IMR-90 (cell line): Measurements from ENCODE around the gene ADGRL3. TPM values are rescaled to one million over a fixed set of nuclear protein-coding genes. Genes with fewer than 3 reads are reported as not detected.

Experiments
- ATAC-seq: fragments of 200-7000 bp; cut with Tn5 transposase; 2 replicates; pipeline ENCODE4 v1.9.1; 2020; ENCODE audit warnings: low read depth, mild to moderate bottlenecking, moderate library complexity
- BruUV-seq: library from RNA; stranded (reverse); fragments of 400-500 nt; replicated peaks from 2 replicates; lab custom pipeline; 2021; lab: Mats Ljungman, UMichigan
- CTCF ChIA-PET: fragments of 300-600 bp; formaldehyde crosslinking; extraction: SDS; loops from one replicate; lab custom pipeline; 2021; ENCODE audit warnings: antibody characterized with exemption; lab: Yijun Ruan, JAX
- POLR2A ChIA-PET: fragments of 300-600 bp; sonication (Branson Sonifier 250); formaldehyde crosslinking; loops from one replicate; lab custom pipeline; 2022; ENCODE audit warnings: antibody characterized with exemption; ENCODE audit not compliant: unreplicated experiment; lab: Charles Lee
- DNase-seq: peaks from one replicate; pipeline ENCODE4 v3.0.0; 2013
- H2AFZ ChIP-seq: replicated peaks from 2 replicates; pipeline ENCODE3; 2013; ENCODE audit warnings: low read length, mild to moderate bottlenecking; ENCODE audit not compliant: poor library complexity
- H2AK5ac ChIP-seq: 2 replicates; pipeline ENCODE4 v1.6.1; 2013; ENCODE audit warnings: low read depth, low read length, inconsistent platforms
- H2AK9ac ChIP-seq: replicated peaks from 2 replicates; pipeline ENCODE3; 2013; ENCODE audit warnings: mild to moderate bottlenecking, low read depth, low read length, moderate library complexity; ENCODE audit not compliant: poor library complexity
- H2BK120ac ChIP-seq: 2 replicates; pipeline ENCODE4 v1.6.1; 2013; ENCODE audit warnings: low read depth, low read length, inconsistent platforms
- H2BK15ac ChIP-seq: 3 replicates; pipeline ENCODE4 v1.6.1; 2013; ENCODE audit warnings: low read depth, low read length, inconsistent platforms
- H2BK20ac ChIP-seq: 2 replicates; pipeline ENCODE4 v1.6.1; 2013; ENCODE audit warnings: low read depth, mild to moderate bottlenecking, inconsistent platforms, low read length, moderate library complexity
- H2BK5ac ChIP-seq: 2 replicates; pipeline ENCODE4 v1.6.1; 2013; ENCODE audit warnings: mild to moderate bottlenecking, low read depth, low read length, inconsistent platforms; ENCODE audit not compliant: poor library complexity, severe bottlenecking
- H3K14ac ChIP-seq: replicated peaks from 2 replicates; pipeline ENCODE4 v1.6.1; 2013; ENCODE audit warnings: low read depth, low read length, inconsistent platforms
- H3K18ac ChIP-seq: 2 replicates; pipeline ENCODE4 v1.6.1; 2013; ENCODE audit warnings: low read depth, low read length, control low read depth
- H3K23ac ChIP-seq: 2 replicates; pipeline ENCODE4 v1.6.1; 2013; ENCODE audit warnings: low read depth, low read length, inconsistent platforms
- H3K27ac ChIP-seq: 2 replicates; pipeline ENCODE4 v1.5.1; 2013; ENCODE audit warnings: mild to moderate bottlenecking, control low read depth, low read length; ENCODE audit not compliant: insufficient read depth
- H3K27me3 ChIP-seq: 2 replicates; pipeline ENCODE4 v1.6.1; 2013; ENCODE audit warnings: low read length; ENCODE audit not compliant: control insufficient read depth, insufficient read depth
- H3K36me3 ChIP-seq: 2 replicates; pipeline ENCODE4 v1.6.1; 2013; ENCODE audit warnings: low read length, mixed read lengths; ENCODE audit not compliant: control insufficient read depth, insufficient read depth
- H3K4ac ChIP-seq: 2 replicates; pipeline ENCODE4 v1.6.1; 2013; ENCODE audit warnings: low read depth, low read length, inconsistent platforms
- H3K4me1 ChIP-seq: 2 replicates; pipeline ENCODE4 v1.6.1; 2013; ENCODE audit warnings: low read length, mixed read lengths; ENCODE audit not compliant: control insufficient read depth, insufficient read depth
- H3K4me2 ChIP-seq: 2 replicates; pipeline ENCODE4 v1.6.1; 2013; ENCODE audit warnings: low read depth, mild to moderate bottlenecking, control low read depth, low read length, moderate library complexity
- H3K4me3 ChIP-seq: 2 replicates; pipeline ENCODE4 v1.5.1; 2013; ENCODE audit warnings: low read depth, mild to moderate bottlenecking, control low read depth, low read length, moderate library complexity; ENCODE audit not compliant: insufficient read depth
- H3K56ac ChIP-seq: 2 replicates; pipeline ENCODE4 v1.6.1; 2013; ENCODE audit warnings: low read length, inconsistent platforms; ENCODE audit not compliant: insufficient read depth; ENCODE audit errors: extremely low read depth
- H3K79me1 ChIP-seq, 2 experiments: 2 replicates each; pipeline ENCODE4 v1.6.1; 2013; ENCODE audit warnings: low read length in 2 of 2, inconsistent platforms in 1 of 2, low read depth in 1 of 2
- H3K9ac ChIP-seq: 2 replicates; pipeline ENCODE4 v1.6.1; 2013; ENCODE audit warnings: low read depth, low read length, control low read depth
- H3K9me1 ChIP-seq: 2 replicates; pipeline ENCODE4 v1.6.1; 2013; ENCODE audit warnings: low read length, inconsistent platforms; ENCODE audit not compliant: insufficient read depth
- H3K9me3 ChIP-seq: 2 replicates; pipeline ENCODE4 v1.6.1; 2013; ENCODE audit warnings: low read length; ENCODE audit not compliant: control insufficient read depth, insufficient read depth
- H4K20me1 ChIP-seq: 2 replicates; pipeline ENCODE4 v1.6.1; 2013; ENCODE audit warnings: low read length, inconsistent platforms; ENCODE audit not compliant: insufficient read depth
- H4K5ac ChIP-seq: 2 replicates; pipeline ENCODE4 v1.6.1; 2013; ENCODE audit warnings: mild to moderate bottlenecking, low read depth, low read length, control low read depth
- H4K8ac ChIP-seq, 2 experiments: 2 replicates each; pipeline ENCODE4 v1.6.1; 2013; ENCODE audit warnings: low read depth in 2 of 2, low read length in 2 of 2, control low read depth in 1 of 2, inconsistent platforms in 1 of 2
- H4K91ac ChIP-seq: 2 replicates; pipeline ENCODE4 v1.6.1; 2013; ENCODE audit warnings: low read depth, low read length, inconsistent platforms; ENCODE audit not compliant: insufficient read depth
- CHD1 ChIP-seq: IDR thresholded peaks from 2 replicates; pipeline ENCODE4 v1.6.1; 2012; ENCODE audit warnings: low read depth, low read length, improper control_type of control experiment
- MAFK ChIP-seq: IDR thresholded peaks from 2 replicates; pipeline ENCODE4 v1.6.1; 2012; ENCODE audit warnings: low read depth, low read length, improper control_type of control experiment
- dilution Hi-C: fragments of 300-500 bp; cut with HindIII; formaldehyde crosslinking; loops from one replicate; pipeline ENCODE4 v1.14.3; 2018; ENCODE audit warnings: low sequenced_read_pairs; ENCODE audit not compliant: unreplicated experiment
- in situ Hi-C: fragments of 300-500 bp; cut with MboI; formaldehyde crosslinking; loops from 3 replicates; pipeline ENCODE4 v1.14.3; 2019; ENCODE audit warnings: low sequenced_read_pairs, inconsistent platforms, mixed read lengths
- intact Hi-C: fragments of 100-400 bp; cut with micrococcal nuclease; formaldehyde crosslinking; loops from 2 replicates; pipeline ENCODE4 v1.10.0; 2022
- polyA plus RNA-seq, 3 experiments: library from polyadenylated mRNA; depleted of rRNA; stranded (reverse); fragments of >200 nt; gene quantifications; 2 replicates each; pipeline ENCODE4 v1.2.3, GENCODE V29; 2012; ENCODE audit warnings: low replicate concordance in 1 of 3
- total RNA-seq: library from RNA; depleted of rRNA; stranded (reverse); fragments of >200 nt; gene quantifications from 2 replicates; pipeline ENCODE4 v1.2.3, GENCODE V29; 2012

ADGRL3 gene
- total and polyA plus RNA-seq, 2 of the 4 experiments (the other 2 are of a cell fraction), result 0.46 to 2.5 TPM

DNA sequence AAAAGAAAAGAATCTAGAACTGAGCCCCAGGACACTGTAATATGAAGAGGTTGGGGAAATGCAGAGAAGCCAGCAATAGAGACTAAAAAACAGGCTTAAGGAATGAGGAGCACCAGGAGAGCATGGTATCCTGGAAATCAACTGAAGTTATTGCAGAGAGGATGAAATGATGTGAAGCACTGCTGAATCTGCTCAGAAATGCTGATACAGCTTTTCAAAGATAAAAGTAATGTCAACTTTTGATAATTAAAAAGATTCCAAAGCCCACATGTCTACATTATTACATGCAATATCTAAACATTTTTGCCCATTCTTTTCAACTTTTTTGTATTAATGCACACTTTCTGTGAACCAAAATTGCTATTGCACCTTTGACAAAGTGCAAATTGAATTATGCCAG lies 718.4 kb downstream of the ADGRL3 start:
- H3K27ac ChIP-seq, result no peak overlapping the region
- H3K18ac ChIP-seq, result no peak overlapping the region
- dilution Hi-C loops, result no loop called here
- H2AK9ac ChIP-seq, result no peak overlapping the region
- no TSS peak for BruUV-seq
- no peak overlapping the region for H4K8ac ChIP-seq
- ATAC-seq (no peak), DNase-seq (no peak)
- no peaks in the 10 kb centered on the region for H3K79me1 ChIP-seq
- no peaks in the 10 kb centered on the region for H3K36me3 ChIP-seq
- no peak overlapping the region for H4K5ac ChIP-seq
- H3K56ac ChIP-seq, result no peak overlapping the region
- H4K91ac ChIP-seq, result no peak overlapping the region
- no peak overlapping the region for H3K4me2 ChIP-seq
- no peak overlapping the region for H3K9ac ChIP-seq
- ChIA-PET CTCF (no interaction called here), POLR2A (no interaction called here)
- H2BK120ac ChIP-seq, result no peak overlapping the region
- no peak overlapping the region for H3K4me3 ChIP-seq
- H2BK15ac ChIP-seq, result no peak overlapping the region
- no peaks in the 10 kb centered on the region for H3K27me3 ChIP-seq
- intact Hi-C loops, result no loop called here
- H3K23ac ChIP-seq, result no peak overlapping the region
- no peaks in the 10 kb centered on the region for H3K4me1 ChIP-seq
- in situ Hi-C loops, result no loop called here
- no peak overlapping the region for H2AK5ac ChIP-seq
- H3K4ac ChIP-seq, result no peak overlapping the region
- H3K9me1 ChIP-seq, result no peaks in the 10 kb centered on the region
- no peak for TF ChIP-seq CHD1
- peak; percentile 68 for TF ChIP-seq MAFK
- H2AFZ ChIP-seq, result no peak overlapping the region
- H4K20me1 ChIP-seq, result no peaks in the 10 kb centered on the region
- no peak overlapping the region for H2BK5ac ChIP-seq
- no peak overlapping the region for H2BK20ac ChIP-seq
- no peaks in the 10 kb centered on the region for H3K9me3 ChIP-seq
- H3K14ac ChIP-seq, result no peak overlapping the region
